Islet precursor cell (in vitro differentiated cells): ENCODE measurements around the gene SNAP47.

Experiments used
- DNase-seq: peaks from one replicate; pipeline ENCODE4 v3.0.0-alpha.2; 2018

Gene SNAP47

GRCh38 chr1:227805606-227806197, 70.5 kb downstream of the SNAP47 start:
- no peak for DNase-seq

- DNase-seq, result no peak
Measured at GRCh38 chr1:227808566-227808965, 73.3 kb downstream of the SNAP47 start.

GRCh38 chr1:227809026-227809425, 73.8 kb downstream of the SNAP47 start:
- no peak for DNase-seq

- DNase-seq, result no peak
Measured at GRCh38 chr1:227813962-227814361, 78.7 kb downstream of the SNAP47 start.

GRCh38 chr1:227815468-227816409, 80.5 kb downstream of the SNAP47 start, which contains the start of gene PRSS38:
Gene PRSS38, plus strand, starts transcription at chr1:227815675. Its CDS starts 42 bp downstream, at chr1:227815717.
- no peak for DNase-seq

- no peak for DNase-seq
Measured at GRCh38 chr1:227816750-227817446, 81.7 kb downstream of the SNAP47 start.

- DNase-seq, result no peak
Measured at GRCh38 chr1:227823537-227823936, 88.3 kb downstream of the SNAP47 start.

GRCh38 chr1:227824204-227824603, 89.0 kb downstream of the SNAP47 start:
- no peak for DNase-seq

- no peak for DNase-seq
Measured at GRCh38 chr1:227828786-227829185, 93.6 kb downstream of the SNAP47 start.
